Stimulated activated CD8-positive, alpha-beta memory T cell treated with anti-CD3 and anti-CD28 coated beads, Interleukin-7, amount 100 ng/mL, for 48 hours (primary cell): ENCODE data around the gene C1QTNF7.

ENCODE experiments used
- DNase-seq, 2 donors: peaks; one replicate each; pipeline ENCODE4 v3.0.0-alpha.2; 2020; ENCODE audit warnings: low read depth in 1 of 2; ENCODE audit errors: extremely low read depth in 1 of 2

Gene C1QTNF7, protein sequence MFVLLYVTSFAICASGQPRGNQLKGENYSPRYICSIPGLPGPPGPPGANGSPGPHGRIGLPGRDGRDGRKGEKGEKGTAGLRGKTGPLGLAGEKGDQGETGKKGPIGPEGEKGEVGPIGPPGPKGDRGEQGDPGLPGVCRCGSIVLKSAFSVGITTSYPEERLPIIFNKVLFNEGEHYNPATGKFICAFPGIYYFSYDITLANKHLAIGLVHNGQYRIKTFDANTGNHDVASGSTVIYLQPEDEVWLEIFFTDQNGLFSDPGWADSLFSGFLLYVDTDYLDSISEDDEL

DNA sequence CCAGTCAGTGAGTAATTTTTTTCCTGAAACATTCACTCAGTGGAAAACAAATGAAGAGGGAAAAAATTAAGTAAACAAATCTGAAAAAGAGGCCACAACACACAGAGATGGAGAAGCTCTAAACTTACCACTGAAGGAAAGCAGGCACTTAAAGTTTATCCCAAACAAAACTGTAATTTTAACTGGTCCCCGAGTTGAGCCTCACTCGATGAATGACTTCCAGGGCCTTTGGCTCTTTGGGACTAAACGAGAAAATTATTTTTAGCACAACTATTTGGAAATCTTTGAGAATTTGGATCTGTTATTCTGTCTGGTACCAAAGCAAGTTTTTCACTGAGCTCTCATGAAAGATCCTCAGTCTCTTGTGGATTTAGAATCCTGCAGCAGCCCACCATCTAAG lies at the start of gene C1QTNF7:
Gene C1QTNF7 (plus strand): TSS at position 333 of the 400 bp plus-strand sequence. CDS start 7,711 bp downstream, outside the sequence.
- no peak for DNase-seq

DNA sequence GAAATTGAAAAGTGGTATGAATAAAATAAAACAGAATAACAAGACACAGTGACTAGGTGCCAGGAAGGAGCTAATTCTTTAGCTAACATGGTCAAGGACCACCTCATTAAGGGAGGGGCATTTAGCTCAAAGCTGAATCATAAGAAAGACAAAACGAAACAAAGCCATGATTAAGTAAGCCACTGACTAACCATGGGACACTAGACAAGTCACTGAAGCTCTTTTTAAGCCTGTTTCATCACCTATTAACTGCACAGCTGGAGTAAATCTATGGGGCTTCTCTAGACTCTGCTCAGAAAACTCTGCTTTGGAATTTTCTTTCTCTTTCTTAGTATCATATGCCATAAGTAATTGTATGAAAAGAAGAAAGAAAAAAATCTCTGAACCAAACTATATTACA lies 49.8 kb upstream of the C1QTNF7 start:
- DNase-seq: no peak

GRCh38 chr4:15378493-15378892 lies 49.3 kb upstream of the C1QTNF7 start:
- no peak for DNase-seq

GRCh38 chr4:15381806-15382338 lies 46.0 kb upstream of the C1QTNF7 start:
- DNase-seq: no peak

DNA sequence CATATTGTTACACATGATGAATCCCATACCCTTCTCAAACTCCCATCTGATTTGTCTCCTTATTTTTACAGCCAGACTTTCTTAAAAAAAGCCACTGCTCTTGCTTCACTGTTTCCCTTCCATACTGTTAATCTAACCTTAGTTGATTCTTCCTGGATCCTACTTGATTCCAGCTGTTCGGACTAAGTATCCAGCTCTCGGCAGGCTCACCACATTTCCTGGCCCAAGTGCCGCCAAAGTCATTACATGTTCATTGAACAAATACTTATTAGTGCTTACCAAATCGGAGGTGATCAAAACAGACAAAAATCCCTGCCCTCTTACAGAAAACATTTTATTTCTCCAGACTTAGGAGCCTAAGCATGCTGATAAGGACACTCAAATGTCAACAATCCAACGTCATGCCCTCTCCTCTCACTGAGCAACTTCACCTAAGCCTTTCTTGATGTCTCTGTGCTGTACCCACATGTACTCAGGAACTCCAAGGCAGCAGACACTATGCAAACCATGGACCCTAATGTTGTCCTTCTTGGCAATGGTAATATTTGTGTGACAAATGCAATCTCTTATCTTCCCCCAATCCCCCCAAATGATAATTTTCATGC lies 45.1 kb upstream of the C1QTNF7 start:
- DNase-seq: no peak

- DNase-seq: no peak
These were observed 42.3 kb upstream of the C1QTNF7 start for GRCh38 chr4:15385515-15385914.

GRCh38 chr4:15385928-15386327 lies 41.9 kb upstream of the C1QTNF7 start:
- DNase-seq: no peak

DNA sequence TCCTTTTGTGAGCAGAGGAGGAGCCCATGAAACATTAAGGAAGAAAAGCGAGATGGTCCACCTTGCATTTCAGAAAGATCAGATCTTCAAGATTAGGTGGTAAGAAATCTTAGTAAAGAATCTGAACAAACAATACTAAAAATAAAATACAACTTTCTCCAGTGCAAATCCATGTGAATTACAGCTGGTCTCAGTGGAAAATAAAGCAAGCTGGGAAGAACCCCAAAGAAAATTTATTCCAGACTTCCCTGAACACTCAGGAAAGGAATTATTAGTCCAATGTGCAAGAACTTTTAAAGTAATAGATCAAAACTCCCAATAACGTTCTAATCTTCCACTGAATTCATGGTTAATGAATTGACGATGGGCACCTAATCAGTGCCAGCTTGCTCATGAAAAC lies 37.3 kb upstream of the C1QTNF7 start:
- DNase-seq: no peak

DNA sequence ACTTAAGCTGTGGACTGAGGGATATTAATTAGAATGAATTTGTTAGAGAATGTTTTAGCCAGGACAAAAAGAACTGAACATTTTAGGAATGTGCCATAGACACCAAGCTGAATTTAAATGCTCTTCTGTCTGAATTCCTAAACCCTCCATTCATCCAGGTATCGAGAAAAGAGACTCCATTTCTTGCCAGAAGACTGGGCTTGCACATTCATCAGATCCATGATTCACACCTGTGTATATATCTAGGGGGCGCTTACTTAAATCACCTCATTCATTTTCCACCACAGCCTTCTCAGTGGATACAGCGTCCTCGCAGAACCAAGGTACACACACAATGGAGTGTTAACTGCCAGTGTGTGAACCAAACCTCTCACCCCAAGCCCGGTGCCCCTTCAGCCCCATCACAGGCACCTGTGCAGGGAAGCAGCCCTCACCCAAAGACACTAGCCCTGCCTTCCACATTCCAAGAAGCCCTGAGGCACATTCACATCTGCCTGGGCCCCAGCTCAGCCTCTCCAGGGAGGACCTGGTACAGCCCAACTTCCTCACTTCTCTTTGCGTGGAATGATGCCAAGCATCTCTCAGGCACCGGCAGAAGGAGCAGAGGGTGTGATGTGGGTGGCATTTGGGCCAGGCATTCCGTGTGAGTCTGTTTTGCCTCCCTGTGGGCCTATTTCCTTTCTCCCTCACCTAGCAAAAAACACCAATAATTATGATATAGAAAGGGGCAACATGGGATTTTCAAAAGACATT lies 35.6 kb upstream of the C1QTNF7 start:
- no peak for DNase-seq

DNA sequence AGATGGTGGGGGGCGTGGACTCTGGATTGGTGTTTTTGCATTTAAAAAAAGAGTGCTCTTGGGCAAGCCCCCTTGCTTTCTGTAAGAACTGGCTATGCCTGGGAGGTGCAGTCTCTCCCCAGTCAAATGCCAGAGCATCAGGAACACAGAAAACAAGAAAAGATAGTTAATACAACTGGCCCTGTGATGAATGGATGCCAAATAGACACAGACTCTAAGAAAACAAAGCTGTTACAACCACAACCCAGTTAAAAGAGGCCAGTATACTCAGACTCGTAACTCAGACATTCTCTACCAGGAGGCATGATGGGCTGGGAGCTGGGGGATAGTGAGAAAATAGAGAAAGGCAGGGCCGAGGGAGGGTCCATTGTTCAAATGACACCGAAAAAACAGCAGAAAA lies 32.5 kb upstream of the C1QTNF7 start:
- DNase-seq: no peak

DNA sequence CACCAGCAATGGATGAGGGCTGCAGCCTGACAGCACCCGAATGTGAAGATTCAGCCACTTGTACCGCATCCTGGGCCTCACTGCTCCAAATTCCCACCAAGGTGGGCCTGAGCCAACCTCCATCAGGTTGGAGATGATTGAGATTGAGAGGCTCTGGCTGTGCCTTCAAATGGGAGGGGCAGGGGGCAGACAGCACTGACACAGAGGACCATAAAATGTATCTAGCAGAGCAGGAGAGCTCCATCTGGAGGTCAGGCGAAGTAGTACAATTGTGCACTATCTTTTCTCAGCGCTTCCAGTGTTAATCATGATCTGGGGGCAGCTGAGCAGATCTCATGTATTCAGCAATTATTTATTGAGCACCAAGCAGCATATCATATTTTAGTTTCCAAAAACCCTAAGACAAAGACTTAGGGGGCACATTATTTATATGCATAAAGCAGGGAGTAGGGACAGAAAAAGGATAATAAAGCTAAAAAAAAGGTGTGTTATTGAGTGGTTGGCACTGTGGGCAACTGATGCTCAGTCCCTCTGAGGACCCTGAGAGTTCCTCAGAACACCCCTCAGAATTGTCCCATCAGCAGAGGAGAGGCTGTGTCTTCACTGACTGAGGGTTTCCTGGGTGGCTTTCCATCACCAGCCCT lies 31.6 kb upstream of the C1QTNF7 start:
- peak in 1 of 2 donors; percentile 42 for DNase-seq

DNA sequence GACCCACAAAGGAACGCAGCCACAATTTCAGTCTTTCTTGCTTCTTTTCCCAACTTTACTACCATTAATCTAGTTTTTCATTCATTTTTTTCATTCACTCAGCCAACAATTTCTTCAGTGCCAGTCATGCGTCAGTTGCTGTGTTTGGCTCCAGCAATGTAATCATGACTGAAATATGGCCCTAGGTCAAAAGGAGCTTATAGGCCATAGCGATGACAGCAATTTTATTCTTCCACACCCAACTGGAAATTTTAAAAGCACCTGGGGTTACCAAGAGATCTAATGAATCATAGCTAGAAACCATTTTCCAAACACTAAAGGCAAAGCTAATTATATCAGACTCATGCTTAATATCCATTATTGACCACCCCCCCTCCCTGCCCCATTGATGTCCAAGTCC lies 29.8 kb upstream of the C1QTNF7 start:
- no peak for DNase-seq

- no peak for DNase-seq
These were observed 29.1 kb upstream of the C1QTNF7 start for GRCh38 chr4:15398732-15399131.

DNA sequence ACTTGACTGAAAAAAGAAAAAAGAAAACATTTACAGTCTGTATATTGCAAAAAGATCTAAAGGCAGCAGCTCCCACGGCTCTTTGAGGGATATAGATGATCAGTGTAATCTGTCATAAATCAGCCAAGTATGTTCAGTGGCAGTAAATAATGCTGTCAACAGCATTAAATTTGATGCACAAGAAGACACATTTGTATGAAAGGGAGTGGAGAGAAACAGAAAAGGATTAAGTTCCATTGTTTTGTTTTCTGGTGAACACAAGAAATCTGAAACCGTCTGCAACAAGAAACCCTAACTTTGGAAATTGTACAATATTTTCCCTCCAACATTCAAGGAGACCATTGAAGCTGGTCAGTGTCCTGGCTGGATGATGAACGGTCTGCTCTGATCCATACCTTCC lies 27.6 kb upstream of the C1QTNF7 start:
- no peak for DNase-seq

- DNase-seq: peak in 1 of 2 donors; percentile 11
These were observed 26.7 kb upstream of the C1QTNF7 start for GRCh38 chr4:15400981-15401671.

GRCh38 chr4:15402146-15402545 lies 25.7 kb upstream of the C1QTNF7 start:
- DNase-seq: no peak

- no peak for DNase-seq
These were observed 24.9 kb upstream of the C1QTNF7 start for GRCh38 chr4:15402974-15403373.

DNA sequence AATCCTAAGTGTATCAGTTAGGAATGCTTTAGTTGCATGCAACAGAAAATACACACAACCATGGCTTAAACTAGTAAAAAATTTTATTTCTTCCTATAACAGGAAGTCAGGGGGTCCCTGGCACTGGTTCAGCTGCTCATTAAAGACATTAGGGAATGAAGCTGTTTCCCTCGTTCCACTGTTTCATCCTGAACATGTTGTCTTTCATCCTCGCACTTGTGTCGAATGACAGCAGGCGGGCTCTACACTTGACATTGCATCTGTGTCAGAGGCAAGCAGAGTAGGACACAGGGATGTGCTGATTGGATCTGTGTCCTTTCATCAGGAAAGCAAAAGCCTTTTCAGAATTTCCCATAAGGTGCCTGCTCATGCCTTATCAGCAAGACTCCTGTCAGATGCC lies 22.8 kb upstream of the C1QTNF7 start:
- DNase-seq: no peak

DNA sequence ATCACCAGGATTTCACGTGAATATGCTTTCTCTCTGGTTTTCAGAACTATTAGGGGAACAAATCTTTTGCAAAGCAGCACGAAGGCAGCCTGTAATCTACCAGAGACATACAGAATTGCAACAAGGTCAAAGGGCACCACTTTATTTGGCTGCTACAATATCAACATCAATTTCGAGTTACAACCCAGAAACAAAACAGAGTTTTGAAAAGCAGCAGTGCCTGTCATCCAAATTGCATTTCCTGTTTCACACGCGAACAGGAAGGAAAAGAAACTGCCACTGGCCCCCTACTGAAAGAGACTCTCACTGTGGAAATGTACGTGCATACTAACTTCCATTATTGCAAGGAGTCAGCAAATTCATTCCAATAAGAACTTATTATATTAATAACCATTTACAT lies 17.1 kb upstream of the C1QTNF7 start:
- DNase-seq: no peak

DNA sequence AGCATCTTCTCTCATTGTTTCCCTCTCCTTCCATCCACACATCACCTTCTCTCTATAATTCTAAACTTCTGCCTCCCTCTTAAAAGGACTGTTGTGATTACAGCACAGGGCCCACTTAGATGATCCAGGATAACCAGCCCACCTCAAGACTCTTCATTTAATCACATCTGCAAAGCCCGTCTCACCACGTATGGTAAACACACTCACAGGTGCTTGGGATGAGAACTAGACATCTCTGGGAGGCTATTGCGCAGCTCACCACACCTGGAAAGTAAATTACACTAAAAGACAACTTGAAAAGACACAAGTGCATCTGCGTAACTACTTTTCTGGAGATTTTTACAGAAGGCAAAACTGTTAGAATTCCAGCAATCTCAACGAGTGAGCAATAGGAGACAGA lies 15.4 kb upstream of the C1QTNF7 start:
- no peak for DNase-seq
